HPDE6-E6E7 (cell line): ENCODE measurements around the gene CLCA4.
"Not testable (repeated sequence)": the region's sequence is repeated elsewhere in the genome, so short reads cannot be mapped to it uniquely, and the experiment has no call there.

Experiments
- DNase-seq: peaks from one replicate; pipeline ENCODE4 v3.0.0; 2011; ENCODE audit warnings: missing footprints; ENCODE audit errors: extremely low spot score

The CLCA4 gene, protein sequence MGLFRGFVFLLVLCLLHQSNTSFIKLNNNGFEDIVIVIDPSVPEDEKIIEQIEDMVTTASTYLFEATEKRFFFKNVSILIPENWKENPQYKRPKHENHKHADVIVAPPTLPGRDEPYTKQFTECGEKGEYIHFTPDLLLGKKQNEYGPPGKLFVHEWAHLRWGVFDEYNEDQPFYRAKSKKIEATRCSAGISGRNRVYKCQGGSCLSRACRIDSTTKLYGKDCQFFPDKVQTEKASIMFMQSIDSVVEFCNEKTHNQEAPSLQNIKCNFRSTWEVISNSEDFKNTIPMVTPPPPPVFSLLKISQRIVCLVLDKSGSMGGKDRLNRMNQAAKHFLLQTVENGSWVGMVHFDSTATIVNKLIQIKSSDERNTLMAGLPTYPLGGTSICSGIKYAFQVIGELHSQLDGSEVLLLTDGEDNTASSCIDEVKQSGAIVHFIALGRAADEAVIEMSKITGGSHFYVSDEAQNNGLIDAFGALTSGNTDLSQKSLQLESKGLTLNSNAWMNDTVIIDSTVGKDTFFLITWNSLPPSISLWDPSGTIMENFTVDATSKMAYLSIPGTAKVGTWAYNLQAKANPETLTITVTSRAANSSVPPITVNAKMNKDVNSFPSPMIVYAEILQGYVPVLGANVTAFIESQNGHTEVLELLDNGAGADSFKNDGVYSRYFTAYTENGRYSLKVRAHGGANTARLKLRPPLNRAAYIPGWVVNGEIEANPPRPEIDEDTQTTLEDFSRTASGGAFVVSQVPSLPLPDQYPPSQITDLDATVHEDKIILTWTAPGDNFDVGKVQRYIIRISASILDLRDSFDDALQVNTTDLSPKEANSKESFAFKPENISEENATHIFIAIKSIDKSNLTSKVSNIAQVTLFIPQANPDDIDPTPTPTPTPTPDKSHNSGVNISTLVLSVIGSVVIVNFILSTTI

DNA sequence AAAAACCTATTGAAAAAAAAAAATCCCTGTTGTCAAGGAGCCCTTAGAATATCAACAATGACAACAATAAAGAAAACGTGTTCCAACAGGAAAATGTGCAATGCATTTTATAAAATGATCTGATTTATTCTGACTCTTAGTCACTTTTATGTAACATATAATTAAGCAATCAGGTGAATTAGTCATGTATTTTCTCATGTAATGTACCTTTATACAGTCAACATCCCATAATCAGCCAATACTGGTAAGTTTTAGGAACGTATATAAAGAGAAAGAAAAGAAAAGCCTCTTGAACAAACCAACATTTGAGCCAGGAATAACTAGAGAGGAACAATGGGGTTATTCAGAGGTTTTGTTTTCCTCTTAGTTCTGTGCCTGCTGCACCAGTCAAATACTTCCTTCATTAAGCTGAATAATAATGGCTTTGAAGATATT is at the start of gene CLCA4:
TSS of gene CLCA4 (plus strand) at position 292 of the 435 bp plus-strand sequence. CDS start at position 334, 42 bp downstream.
- peak; percentile 67 for DNase-seq

DNA sequence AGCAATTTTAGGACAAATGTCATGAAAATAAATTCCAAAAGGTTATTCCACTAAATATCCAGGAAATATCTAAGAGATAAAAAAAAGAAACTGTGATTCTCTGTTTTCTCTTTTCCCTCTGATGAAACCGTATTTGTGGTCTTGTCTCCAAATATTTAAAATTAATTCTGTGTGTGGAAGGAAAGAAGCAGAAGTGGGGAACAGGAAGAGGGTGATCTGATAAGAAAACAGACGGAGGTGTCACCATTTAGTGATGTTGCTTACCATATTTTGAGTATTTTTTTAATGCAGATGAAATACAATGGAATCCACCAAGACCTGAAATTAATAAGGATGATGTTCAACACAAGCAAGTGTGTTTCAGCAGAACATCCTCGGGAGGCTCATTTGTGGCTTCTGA is 48.6 kb upstream of the CLCA4 start:
- DNase-seq: no peak

DNA sequence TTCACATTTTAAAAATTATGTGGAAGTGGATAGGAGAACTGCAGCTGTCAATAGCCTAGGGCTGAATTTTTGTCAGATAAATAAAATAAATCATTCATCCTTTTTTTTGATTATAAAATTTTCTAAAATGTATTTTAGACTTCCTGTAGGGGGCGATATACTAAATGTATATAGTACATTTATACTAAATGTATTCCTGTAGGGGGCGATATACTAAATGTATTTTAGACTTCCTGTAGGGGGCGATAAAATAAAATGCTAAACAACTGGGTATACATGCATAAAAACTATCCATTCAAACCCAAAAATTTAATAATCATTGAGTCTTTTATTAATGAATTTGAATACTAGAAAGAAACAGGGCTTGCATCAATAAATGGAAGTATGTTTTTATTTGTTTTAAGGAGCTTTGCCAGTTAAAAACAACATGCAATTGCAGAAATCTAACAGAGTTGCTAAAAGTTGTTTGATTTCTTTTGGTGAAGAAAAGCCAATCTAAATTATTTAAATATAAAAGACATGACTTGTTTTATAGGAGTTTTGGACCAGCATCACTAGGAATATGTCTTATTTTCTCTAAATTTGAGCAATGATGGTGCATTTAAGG is 46.8 kb upstream of the CLCA4 start:
- no peak for DNase-seq

DNA sequence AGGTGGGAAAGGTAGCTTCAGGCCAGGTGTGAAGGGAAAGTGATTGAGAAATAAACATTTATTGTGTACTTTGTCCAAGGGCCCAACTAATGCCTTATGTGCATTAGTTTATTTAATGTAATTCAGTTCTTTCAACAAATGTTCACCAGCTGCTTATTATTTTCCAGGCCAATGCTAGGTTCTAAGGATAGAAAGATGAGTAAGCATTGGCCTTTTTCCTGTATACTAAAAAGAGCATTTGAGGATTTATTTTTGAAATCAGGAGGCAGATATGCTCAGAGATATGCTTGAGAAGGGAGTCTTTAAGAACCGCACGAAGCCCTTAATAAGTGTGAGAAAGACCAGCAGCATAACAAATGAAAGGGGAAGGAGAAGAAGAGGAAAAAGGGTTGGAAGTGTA is 46.2 kb upstream of the CLCA4 start:
- DNase-seq: no peak

DNA sequence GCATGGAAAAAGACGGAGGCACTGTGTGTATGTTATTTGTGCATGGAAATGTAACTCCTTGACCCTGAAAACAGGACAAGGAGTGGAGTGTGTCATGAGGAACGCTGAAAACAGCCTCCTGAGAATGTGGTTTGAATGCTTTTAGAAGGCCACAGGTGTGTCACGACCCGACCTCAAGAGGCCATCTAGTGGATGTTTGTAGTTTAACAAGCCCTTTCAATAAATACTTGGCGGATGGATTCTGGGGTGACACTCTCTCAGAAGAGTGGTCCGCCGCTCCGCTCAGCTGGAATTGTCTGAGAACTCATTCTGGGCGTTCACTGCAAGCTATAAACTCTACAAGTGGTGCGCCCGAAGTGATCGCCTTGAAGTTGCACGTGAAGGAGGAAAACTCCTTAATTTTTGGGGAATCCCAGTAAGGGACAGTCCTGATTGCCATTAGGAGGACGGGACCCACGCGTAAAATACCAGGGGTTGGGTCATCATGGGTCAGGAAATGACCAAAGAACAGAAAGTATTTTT is 44.7 kb upstream of the CLCA4 start:
- not testable (repeated sequence) for DNase-seq

DNA sequence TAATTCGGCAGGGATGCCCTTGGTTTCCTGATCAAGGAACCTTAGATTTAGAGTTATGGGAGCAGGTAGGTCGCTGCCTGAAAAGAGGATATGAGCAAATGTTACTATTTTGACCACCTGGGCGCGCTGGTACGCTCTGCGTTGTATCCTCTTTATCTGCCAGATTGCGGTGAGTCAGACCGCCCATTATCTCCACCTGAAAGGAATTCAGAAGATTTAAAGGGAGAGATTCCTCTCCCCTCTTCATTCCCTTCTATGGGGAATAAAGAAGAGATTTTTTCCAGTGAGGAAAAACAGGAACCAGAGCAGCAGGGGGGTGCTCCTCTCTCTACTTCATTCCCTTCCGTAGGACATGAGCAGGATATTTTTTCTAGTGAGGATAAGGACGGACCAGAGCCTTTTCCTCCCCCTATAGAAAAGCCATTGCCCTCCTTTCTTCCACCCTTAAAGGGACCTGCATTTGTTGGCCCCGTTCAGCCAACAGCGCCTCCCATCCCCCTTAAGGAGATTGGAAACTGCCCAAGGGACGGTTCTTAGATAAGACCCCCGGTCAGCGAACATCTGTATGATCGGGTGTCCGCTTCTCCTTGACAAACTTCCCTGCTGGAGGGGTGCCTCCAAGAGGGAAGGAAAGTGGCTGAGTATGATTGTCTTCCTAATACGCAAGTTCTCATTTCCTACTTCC is 44.0 kb upstream of the CLCA4 start:
- no peak for DNase-seq

DNA sequence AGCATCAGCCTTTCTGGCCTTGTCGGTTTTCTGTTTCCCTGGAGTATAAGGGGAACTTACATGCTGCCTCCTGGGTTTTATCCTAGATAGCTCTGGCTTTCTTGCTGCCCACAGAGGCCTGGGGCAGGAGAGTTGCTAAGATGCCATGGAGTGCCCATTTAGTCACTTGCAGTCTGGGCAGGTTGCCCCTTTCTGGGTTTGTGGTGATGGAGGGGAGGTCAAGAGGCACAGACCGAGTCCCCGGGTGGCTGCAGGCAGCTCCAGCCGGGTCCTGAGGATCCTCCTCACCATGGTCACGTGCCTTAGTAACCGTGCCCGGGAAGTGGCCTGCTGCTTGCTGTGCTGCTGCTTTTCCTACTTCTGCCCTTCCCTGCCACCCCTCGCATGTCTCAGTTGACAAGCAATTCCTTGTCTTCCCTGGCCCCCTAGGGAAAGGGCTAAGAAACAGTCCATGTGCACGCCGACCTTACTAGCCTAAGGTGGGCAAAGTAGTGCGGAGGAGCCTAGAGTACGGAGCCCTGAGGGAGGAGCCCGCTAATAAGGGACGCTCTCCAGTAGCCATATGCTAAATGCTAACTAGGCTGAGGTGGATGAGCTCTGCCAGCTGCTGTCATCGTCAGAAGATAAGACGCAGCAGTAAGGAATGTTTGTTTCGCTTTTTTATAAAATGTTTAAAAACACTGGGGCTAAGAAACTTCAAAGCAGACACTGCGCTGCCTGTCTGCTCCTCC is 43.3 kb upstream of the CLCA4 start:
- DNase-seq: no peak

DNA sequence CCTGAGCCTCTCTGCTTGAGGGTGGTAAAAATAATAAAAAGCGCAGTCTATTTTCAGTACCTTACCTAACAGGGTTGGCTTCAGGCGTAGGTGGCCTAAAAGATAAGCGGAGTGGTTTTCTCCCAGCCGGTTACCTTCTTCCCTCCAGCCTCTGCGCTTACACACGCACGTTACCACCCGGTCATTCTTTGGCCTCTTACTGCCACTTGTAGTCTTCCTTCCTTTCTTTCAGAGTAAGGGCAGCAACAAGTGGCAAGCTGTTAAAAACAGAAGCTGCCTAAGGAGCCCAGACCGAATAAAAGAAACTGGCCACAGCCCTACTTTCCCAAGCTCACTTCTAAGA is 42.8 kb upstream of the CLCA4 start:
- DNase-seq: no peak

DNA sequence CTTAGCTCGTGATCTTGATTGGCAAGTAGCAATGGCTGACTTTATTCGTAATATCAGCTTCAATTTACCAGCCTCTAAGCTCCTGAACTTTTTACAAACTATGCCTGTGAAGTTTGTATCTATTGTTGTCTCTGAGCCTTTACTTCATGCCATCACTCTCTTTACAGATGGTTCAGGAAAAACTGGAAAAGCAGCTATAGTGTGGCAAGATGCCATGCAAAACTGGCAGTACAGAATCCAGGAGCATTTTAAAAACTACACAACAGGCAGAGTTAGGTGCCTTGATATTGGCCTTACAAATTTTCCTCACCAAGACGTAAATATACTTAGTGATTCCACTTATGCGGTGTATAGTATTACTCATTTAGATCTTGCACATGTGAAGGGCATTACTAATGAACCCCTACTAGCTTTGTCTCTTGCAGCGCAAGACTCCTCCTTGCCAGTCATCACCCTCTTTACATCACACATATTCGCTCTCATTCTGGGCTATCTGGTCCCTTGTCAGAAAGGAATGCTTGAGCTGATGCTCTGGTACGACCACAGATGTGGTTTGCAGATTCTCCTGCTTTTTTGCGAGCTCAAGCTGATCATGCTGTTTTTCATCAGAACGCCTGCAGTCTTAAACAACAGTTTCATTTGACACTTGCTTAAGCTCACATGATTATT is 41.8 kb upstream of the CLCA4 start:
- no peak for DNase-seq

DNA sequence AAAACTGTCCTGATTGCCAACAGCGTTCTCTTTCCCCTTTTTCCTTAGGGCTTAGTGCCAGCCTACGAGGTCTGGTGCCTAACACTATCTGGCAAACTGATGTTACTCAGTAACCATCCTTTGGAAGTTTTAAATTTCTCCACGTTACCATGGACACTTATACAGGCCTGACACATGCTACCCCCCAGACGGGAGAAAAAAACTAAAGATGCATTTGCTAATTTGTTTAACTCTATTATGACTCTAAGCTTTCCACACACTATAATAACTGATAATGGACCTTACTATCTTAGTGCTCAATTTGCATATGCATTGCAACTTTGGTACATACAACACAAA is 41.3 kb upstream of the CLCA4 start:
- DNase-seq: no peak

DNA sequence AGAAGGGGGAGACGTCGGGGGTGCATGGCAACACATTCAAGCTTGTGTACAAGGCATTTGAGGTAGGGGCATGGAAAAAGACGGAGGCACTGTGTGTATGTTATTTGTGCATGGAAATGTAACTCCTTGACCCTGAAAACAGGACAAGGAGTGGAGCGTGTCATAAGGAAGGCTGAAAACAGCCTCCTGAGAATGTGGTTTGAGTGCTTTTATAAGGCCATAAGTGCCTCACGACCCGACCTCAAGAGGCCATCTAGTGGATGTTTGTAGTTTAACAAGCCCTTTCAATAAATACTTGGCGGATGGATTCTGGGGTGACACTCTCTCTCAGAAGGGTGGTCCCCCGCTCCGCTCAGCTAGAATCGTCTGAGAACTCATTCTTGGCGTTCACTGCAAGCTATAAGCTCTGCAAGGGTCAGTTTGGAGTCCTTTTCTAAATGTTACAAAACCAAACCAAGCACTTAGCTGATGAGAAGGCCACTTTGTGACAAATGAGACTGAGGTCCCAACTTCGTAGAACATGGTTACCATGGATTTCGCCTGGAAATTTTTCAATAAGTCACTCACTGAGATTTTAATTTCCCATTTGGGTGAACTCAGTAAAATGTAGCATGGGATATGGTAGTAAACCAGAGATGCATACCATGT is 38.8 kb upstream of the CLCA4 start:
- DNase-seq: no peak

DNA sequence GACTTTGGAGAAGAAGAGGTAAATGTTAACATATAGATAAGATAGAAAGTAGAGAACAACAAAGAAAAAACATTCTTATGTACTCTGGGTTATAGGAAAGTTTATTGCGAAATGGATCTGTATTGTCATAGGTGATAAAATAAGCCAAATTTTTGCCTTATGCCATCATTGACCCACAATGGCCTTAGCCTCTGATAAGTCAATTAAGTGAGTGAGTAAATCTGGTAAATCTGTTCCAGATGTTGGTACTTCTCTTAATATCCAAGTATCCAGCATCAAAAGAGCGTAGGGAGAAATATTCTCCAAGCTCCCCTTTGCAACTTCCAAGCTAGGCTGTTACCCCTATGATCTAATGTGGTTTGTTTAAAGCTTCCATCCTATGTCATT is 38.3 kb upstream of the CLCA4 start:
- no peak for DNase-seq

DNA sequence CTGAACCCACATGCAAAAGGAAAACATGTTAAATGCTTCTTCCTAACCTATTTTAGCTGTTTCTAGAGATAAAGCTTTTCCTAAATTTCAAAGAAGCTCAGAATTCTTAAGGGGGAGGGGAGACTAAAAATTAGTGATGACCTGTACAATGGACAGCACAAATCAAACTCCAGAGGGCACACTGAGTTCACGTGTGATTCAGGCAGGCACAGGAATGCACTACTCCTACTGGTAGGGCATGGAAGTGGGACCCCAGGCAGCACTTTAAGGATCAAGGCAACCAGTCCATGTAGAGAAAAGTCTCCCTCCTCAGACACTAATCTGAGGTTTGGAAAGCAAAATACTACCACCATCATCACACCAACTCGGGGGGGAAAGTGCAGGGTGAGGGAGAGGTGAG is 31.3 kb upstream of the CLCA4 start:
- DNase-seq: peak; percentile 73

DNA sequence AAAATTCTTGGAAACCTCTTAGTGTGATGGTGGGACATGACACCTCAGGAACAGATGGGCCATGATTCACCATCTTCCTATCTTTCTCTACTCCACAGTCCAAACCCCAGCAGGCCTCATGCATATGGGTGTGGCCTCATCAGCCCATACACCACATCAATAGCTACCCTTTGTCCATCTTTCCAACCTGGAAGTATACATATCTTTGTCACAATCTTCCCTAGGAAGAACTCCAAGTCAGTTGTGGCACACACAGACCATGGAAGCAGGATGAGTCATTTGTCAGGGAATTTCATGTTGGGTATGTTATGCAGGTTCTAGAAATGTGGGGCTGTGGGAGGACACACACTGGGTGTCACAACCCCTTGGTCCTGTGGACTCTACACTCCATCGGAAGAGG is 30.5 kb upstream of the CLCA4 start:
- DNase-seq: no peak

DNA sequence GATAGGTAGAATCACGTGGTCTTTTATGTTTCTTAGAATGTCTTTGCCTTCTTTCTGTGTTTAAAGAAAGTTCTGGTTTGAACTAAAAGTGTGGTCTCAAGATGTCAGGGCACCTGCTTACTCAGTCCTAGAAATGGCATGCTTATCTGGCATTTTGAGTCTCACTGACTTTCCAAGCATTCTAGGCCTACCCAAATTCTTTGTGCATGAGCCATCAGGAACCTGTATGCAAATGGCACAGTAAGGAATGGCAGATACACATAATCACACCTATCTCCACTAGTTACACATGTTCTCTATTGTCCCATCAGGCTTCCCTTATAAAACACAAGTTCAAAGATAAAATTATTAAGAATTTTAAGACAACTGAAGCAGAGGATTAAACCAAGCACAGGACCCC is 29.5 kb upstream of the CLCA4 start:
- DNase-seq: peak; percentile 47

DNA sequence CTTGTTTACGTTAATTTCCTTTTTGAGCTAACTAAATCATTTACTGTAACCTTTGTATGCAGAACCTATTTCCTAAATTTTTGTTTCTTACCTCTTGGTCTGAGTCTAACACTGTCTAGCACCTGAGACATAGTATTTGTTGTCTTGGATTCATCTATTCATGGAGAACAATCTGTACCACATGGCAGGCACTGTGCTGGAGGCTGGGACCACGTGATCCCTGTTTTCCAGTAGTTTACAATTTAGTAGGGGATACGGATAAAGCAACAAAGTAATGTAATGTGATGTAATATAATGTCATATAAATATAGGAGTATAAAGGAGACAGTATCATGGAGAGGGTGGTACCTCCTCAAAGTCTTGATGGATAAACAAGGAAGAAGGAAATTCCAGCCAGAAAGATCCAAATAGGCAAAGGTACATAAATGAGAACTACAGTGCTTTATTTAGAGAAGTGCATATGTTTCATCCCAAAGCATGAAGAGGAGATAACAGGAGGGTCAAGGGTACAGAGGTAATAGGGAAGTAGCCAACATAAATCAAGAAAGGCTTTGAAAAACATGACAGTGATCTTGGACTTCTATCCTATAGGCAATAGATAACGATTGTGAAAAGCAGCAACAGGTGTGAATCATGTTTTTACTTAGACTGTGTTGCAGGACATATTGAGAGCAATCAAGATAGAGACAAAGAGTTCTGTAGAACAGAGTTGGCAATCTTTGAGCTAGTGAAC is 25.9 kb upstream of the CLCA4 start:
- DNase-seq: no peak

DNA sequence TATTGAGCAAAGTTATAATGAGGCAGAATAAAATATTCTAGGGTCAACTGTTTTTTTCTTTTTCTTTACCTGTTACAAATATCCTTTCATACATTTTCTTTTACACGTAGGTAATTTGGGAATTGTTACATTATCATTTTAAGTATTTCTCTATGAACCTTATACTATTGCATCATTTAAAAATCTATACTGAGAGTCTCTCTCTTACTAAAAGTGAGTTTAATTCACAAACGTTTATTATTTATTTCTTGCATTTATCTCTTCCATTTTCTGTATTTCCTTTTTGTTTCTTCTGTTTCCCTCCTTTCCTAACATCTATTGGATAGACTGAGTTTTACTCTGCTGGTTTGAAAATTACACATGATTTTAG is 25.4 kb upstream of the CLCA4 start:
- no peak for DNase-seq

DNA sequence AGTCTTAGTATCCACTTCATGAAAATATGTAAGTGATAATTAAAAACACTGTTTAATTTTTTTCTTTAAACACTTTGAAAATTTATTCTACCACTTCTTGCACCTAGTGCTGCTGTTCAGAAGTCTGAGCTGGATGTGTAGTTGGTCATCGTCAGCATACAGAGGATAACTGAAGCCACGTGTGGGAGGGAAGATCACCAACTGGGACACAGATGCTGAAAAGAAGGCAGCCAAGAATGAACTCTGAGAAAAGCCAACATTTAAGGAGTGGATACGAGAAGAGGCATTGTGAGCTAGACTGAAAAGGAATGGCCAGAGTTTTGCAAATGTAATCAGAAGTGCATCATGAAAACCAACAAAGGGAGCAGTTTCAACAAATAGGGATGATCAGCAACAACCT is 24.6 kb upstream of the CLCA4 start:
- no peak for DNase-seq

DNA sequence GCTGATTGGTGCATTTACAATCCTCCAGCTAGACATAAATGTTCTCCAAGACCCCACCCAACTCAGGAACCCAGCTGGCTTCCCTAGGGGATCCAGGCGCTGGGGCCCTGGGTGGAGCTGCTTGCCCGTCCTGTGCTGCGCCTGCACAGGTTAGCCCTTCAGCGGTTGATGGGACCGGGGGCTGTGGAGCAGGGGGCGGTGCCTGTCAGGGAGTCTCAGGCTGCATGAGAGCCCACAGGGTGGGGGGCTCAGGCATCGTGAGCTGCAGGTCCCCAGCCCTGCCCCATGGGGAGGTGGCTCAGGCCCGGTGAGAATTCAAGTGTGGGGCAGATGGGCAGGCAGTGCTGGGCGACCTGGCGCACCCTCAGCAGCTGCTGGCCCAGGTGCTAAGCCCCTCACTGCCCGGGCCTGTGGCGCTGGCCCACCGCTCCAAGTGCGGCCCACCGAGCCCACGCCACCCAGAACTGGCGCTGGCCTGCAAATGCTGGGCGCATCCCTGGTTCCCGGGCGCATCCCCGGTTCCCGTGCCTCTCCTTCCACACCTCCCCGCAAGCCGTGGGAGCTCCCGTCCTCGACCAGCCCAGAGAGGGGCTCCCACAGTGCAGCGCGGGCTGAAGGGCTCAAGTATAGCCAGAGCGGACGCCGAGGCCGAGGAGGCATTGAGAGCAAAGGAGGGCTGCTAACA is 23.1 kb upstream of the CLCA4 start:
- no peak for DNase-seq
